Esophagus muscularis mucosa (tissue), 4 donors: ENCODE measurements around the gene MIS12.

ENCODE experiments used
- EP300 ChIP-seq: sonication (generic); formaldehyde crosslinking; IDR thresholded peaks from one replicate; pipeline ENCODE4 v1.6.1; 2017; ENCODE audit warnings: antibody characterized with exemption
- POLR2A ChIP-seq: fragments of 450-650 bp; IDR thresholded peaks from one replicate; pipeline ENCODE4 v1.6.1; 2017; ENCODE audit warnings: antibody characterized with exemption, moderate library complexity, mild to moderate bottlenecking, low read depth
- TF ChIP-seq, protein P1 (sequence below), 3 experiments: fragments of 200-600 bp in 2 of 3; fragments of 450-650 bp in 1 of 3; sonication (generic) in 2 of 3; IDR thresholded peaks; one replicate each; pipeline ENCODE4 v1.5.1; 2017 to 2019; ENCODE audit warnings: antibody characterized with exemption in 3 of 3, mild to moderate bottlenecking in 2 of 3, moderate library complexity in 1 of 3

DNA sequence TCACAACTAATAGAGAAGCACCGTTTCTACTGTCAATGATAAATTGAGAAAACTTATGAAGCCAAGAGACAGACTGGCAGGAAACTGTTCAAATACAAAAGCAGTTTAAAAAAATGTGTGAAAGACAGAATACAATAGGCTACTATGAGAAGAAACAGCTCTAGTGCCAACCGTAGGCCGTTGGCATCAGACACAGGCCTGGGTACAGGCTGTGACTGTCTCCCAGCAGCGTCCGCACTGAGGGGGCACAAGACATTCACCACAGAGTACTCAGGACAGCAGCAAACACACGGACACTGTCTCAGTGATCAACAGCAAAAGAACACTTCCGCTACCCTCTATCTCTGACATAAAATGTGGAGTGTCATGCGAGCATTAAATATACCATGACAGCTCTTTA, 39.6 kb upstream of the MIS12 start:
- TF ChIP-seq EP300, result no peak
- TF ChIP-seq POLR2A, result no peak
- TF ChIP-seq, protein P1, sequence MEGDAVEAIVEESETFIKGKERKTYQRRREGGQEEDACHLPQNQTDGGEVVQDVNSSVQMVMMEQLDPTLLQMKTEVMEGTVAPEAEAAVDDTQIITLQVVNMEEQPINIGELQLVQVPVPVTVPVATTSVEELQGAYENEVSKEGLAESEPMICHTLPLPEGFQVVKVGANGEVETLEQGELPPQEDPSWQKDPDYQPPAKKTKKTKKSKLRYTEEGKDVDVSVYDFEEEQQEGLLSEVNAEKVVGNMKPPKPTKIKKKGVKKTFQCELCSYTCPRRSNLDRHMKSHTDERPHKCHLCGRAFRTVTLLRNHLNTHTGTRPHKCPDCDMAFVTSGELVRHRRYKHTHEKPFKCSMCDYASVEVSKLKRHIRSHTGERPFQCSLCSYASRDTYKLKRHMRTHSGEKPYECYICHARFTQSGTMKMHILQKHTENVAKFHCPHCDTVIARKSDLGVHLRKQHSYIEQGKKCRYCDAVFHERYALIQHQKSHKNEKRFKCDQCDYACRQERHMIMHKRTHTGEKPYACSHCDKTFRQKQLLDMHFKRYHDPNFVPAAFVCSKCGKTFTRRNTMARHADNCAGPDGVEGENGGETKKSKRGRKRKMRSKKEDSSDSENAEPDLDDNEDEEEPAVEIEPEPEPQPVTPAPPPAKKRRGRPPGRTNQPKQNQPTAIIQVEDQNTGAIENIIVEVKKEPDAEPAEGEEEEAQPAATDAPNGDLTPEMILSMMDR (IDR thresholded peaks at IDR 0.05), result no peak
